Gastrocnemius medialis (tissue), 4 donors: ENCODE data around the gene NANP. TPM values are rescaled to one million over a fixed set of nuclear protein-coding genes. Genes with fewer than 3 reads are reported as not detected.
"Not testable (repeated sequence)": the region's sequence is repeated elsewhere in the genome, so short reads cannot be mapped to it uniquely, and the experiment has no call there.

Source experiments
- ATAC-seq, 2 donors: fragments of 150-250 bp; one replicate each; pipeline ENCODE4 v1.9.1; 2016
- DNase-seq, 2 donors: peaks; one replicate each; pipeline ENCODE4 v3.0.0-alpha.2; 2019
- H3K27ac ChIP-seq, 4 donors: fragments of 200-600 bp; sonication (generic); 1 replicate in 1 of 4; 2 replicates in 3 of 4; pipeline ENCODE4 v1.5.1; 2016 to 2018; ENCODE audit warnings: mild to moderate bottlenecking in 2 of 4, moderate library complexity in 1 of 4
- H3K27me3 ChIP-seq, 3 donors: fragments of 200-600 bp; sonication (generic) in 2 of 3; 1 replicate in 1 of 3; 2 replicates in 2 of 3; pipeline versions ENCODE4 v1.5.1 to v1.6.0; 2016 to 2019; ENCODE audit warnings: mild to moderate bottlenecking in 1 of 3, moderate library complexity in 1 of 3
- H3K36me3 ChIP-seq, 2 donors: fragments of 200-600 bp; sonication (generic) in 1 of 2; one replicate each; pipeline ENCODE4 v1.5.1; 2017 to 2018
- H3K4me1 ChIP-seq, 2 donors: fragments of 200-600 bp; sonication (generic) in 1 of 2; one replicate each; pipeline ENCODE4 v1.5.1; 2016 to 2017; ENCODE audit warnings: mild to moderate bottlenecking in 2 of 2
- H3K4me3 ChIP-seq, 4 donors: fragments of 200-600 bp; sonication (generic) in 3 of 4; 1 replicate in 1 of 4; 2 replicates in 3 of 4; pipeline ENCODE4 v1.5.1; 2016 to 2019; ENCODE audit warnings: mild to moderate bottlenecking in 2 of 4
- H3K9me3 ChIP-seq, 3 donors: fragments of 200-600 bp; sonication (generic) in 2 of 3; 1 replicate in 1 of 3; 2 replicates in 2 of 3; pipeline ENCODE4 v1.5.1; 2016 to 2019
- POLR2A ChIP-seq, 2 donors: fragments of 450-650 bp; IDR thresholded peaks; one replicate each; pipeline ENCODE4 v1.6.1; 2017; ENCODE audit warnings: antibody characterized with exemption in 2 of 2, mild to moderate bottlenecking in 2 of 2, moderate library complexity in 2 of 2
- in situ Hi-C, 4 donors: fragments of 200-750 bp; cut with MboI; loops; one replicate each; pipeline versions ENCODE4 v1.15.0 to v1.8.0; 2017; ENCODE audit warnings: low sequenced_read_pairs in 4 of 4
- intact Hi-C: fragments of 100-400 bp; cut with DNase I; formaldehyde crosslinking; loops from one replicate; pipeline ENCODE4 v1.15.1; 2023; ENCODE audit warnings: low total_unique reads
- total RNA-seq, 4 donors: library from RNA; depleted of rRNA; stranded (reverse); fragments of >200 nt; gene quantifications; one replicate each; pipeline versions ENCODE4 v1.1.0 to v1.2.3, GENCODE V29; 2016
- TF ChIP-seq, protein P1 (sequence below), 5 experiments: fragments of 450-650 bp in 3 of 5; fragments of 200-600 bp in 2 of 5; sonication (generic) in 2 of 5; IDR thresholded peaks in 4 of 5; conservative IDR thresholded peaks in 1 of 5; 1 replicate in 4 of 5; 2 replicates in 1 of 5; pipeline ENCODE4 v1.5.1; 2016 to 2019; ENCODE audit warnings: antibody characterized with exemption in 5 of 5, mild to moderate bottlenecking in 3 of 5, moderate library complexity in 3 of 5

Gene NANP
- total RNA-seq, 4 donors from 2014 or later, result 1.5 to 3.6 (median 2.6) TPM

DNA sequence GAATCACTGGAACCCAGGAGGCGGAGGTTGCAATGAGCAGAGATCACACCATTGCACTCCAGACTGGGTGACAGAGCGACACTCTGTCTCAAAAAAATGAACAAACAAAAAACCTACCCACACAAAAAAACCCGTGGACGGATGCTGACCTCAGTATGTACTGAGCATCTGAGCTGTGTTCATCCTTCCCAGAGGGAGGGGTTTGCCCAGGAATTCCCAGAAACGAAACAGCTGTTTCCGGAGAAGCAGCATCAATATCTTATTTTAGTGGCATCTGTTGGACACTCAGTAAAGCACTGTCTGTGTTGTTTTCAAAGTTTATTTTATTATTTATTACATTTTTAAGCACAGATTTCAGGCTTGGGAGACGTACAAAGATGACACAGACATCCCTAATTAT is 18.7 kb downstream of the NANP start:
- no peak for TF ChIP-seq POLR2A (IDR thresholded peaks at IDR 0.05)
- TF ChIP-seq, protein P1, sequence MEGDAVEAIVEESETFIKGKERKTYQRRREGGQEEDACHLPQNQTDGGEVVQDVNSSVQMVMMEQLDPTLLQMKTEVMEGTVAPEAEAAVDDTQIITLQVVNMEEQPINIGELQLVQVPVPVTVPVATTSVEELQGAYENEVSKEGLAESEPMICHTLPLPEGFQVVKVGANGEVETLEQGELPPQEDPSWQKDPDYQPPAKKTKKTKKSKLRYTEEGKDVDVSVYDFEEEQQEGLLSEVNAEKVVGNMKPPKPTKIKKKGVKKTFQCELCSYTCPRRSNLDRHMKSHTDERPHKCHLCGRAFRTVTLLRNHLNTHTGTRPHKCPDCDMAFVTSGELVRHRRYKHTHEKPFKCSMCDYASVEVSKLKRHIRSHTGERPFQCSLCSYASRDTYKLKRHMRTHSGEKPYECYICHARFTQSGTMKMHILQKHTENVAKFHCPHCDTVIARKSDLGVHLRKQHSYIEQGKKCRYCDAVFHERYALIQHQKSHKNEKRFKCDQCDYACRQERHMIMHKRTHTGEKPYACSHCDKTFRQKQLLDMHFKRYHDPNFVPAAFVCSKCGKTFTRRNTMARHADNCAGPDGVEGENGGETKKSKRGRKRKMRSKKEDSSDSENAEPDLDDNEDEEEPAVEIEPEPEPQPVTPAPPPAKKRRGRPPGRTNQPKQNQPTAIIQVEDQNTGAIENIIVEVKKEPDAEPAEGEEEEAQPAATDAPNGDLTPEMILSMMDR (IDR thresholded peaks at IDR 0.05 in 4 of 5, conservative IDR thresholded peaks at IDR 0.05 in 1 of 5), result no peak
- DNase-seq, result no peak
- in situ Hi-C loops, result loop anchor here in 2 of 4 donors (25.0 kb wide), 1 partner anchor 257 kb away; no protein-coding TSS in a partner anchor
- Histone ChIP-seq H3K27ac (no peak overlapping the region), H3K9me3 (no peaks in the 10 kb centered on the region), H3K36me3 (no peaks in the 10 kb centered on the region), H3K27me3 (no peaks in the 10 kb centered on the region), H3K4me3 (no peak overlapping the region), H3K4me1 (peaks cover 0 to 3% of the 10 kb centered on the region in 2 donors)
- no peak for ATAC-seq
- intact Hi-C loops, result no loop called here

DNA sequence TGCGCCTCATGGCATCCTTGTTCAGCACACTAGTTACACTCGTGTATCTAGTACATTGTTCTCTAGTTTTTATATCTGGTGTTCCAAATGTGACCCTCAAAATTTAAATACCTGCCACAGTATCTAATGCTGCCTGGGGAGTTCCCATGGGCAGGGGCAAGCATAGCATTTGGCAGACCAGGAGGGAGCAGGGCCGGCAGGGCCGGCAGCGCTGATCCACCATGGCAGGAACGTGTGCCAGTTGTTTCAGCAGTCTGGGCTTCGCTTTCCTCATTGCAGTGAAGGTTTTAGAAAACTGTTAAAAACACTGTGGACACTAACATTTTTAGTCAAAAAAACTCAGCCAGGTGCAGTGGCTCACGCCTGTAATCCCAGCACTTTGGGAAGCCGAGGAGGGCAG is 19.2 kb downstream of the NANP start:
- Histone ChIP-seq H3K4me1 (peaks cover 0 to 3% of the 10 kb centered on the region in 2 donors), H3K27me3 (no peaks in the 10 kb centered on the region), H3K36me3 (no peaks in the 10 kb centered on the region), H3K27ac (no peak overlapping the region), H3K4me3 (no peak overlapping the region), H3K9me3 (no peaks in the 10 kb centered on the region)
- intact Hi-C loops (no loop called here), in situ Hi-C loops (loop anchor here in 2 of 4 donors (25.0 kb wide), 1 partner anchor 258 kb away; no protein-coding TSS in a partner anchor)
- ATAC-seq, result no peak
- no peak for DNase-seq
- no peak for TF ChIP-seq POLR2A (IDR thresholded peaks at IDR 0.05)
- TF ChIP-seq, protein P1 (IDR thresholded peaks at IDR 0.05 in 4 of 5, conservative IDR thresholded peaks at IDR 0.05 in 1 of 5), result no peak

DNA sequence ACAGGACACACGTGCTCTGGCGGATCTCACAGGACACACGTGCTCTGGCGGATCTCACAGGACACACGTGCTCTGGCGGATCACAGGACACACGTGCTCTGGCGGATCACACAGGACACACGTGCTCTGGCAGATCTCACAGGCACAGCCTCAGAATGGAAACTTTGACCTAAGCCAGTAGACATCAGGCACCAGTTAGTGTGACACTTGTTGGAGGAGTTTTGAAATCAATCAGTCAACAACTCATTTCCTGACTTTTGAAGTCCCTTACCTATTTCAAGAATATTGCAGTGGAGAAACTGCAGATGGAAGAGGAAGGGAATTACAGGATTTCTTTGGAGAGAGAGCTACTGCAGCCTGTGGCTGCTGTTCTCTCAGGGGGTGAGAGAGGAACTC is 20.9 kb downstream of the NANP start:
- H3K4me3 ChIP-seq, H3K27ac ChIP-seq, H3K4me1 ChIP-seq, H3K36me3 ChIP-seq, ATAC-seq, H3K27me3 ChIP-seq, H3K9me3 ChIP-seq, intact Hi-C loops, DNase-seq: not testable (repeated sequence)
- in situ Hi-C loops, result loop anchor here in 2 of 4 donors (25.0 kb wide), 1 partner anchor 259 kb away; no protein-coding TSS in a partner anchor

DNA sequence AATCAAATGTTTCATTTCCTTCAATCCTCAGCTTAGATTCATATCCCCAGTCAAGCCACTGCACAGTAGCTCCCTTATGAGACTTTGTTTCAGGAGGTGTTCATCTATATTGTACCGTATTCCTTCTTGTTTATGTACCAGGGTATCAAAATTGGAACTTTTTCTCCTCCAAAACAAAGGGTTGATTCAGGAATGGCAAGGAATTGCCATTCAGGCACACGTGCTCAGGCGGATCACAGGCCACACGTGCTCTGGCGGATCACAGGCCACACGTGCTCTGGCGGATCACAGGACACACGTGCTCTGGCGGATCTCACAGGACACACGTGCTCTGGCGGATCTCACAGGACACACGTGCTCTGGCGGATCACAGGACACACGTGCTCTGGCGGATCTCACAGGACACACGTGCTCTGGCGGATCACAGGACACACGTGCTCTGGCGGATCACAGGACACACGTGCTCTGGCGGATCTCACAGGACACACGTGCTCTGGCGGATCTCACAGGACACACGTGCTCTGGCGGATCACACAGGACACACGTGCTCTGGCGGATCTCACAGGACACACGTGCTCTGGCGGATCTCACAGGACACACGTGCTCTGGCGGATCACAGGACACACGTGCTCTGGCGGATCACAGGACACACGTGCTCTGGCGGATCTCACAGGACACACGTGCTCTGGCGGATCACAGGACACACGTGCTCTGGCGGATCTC is 21.5 kb downstream of the NANP start:
- H3K36me3 ChIP-seq, H3K4me3 ChIP-seq, H3K9me3 ChIP-seq, H3K27ac ChIP-seq, intact Hi-C loops, DNase-seq, ATAC-seq, H3K4me1 ChIP-seq, H3K27me3 ChIP-seq: not testable (repeated sequence)
- in situ Hi-C loops, result loop anchor here in 2 of 4 donors (25.0 kb wide), 1 partner anchor 260 kb away; no protein-coding TSS in a partner anchor

DNA sequence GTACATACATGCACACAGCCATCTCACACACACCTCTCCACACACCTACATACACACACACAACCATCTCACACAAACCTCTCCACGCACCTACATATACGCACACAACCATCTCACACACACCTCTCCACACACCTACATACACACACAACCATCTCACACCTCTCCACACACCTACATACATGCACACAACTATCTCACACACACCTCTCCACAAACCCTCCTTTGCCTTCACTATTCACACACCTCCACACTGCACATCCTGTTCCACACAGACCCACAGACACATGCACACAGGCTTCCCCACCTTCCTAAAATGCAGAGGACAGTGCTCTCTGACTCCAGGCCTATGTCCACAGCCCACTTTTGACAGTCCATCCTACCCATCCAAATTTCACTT is 22.2 kb downstream of the NANP start:
- Histone ChIP-seq H3K36me3 (no peaks in the 10 kb centered on the region), H3K27me3 (no peaks in the 10 kb centered on the region), H3K9me3 (no peaks in the 10 kb centered on the region), H3K27ac (no peak overlapping the region), H3K4me1 (peaks cover 0 to 3% of the 10 kb centered on the region in 2 donors), H3K4me3 (no peak overlapping the region)
- DNase-seq, result no peak
- TF ChIP-seq POLR2A (IDR thresholded peaks at IDR 0.05), result no peak
- TF ChIP-seq, protein P1 (IDR thresholded peaks at IDR 0.05 in 4 of 5, conservative IDR thresholded peaks at IDR 0.05 in 1 of 5), result no peak
- intact Hi-C loops (no loop called here), in situ Hi-C loops (loop anchor here in 2 of 4 donors (25.0 kb wide), 1 partner anchor 261 kb away; no protein-coding TSS in a partner anchor)
- no peak for ATAC-seq
